Hepatic stellate cell (primary cell): Measurements from ENCODE around the gene TRIM56.
A peak's percentile ranks its signal among the peaks of the same experiment; 100 is the strongest.
"Not testable (repeated sequence)": the region's sequence is repeated elsewhere in the genome, so short reads cannot be mapped to it uniquely, and the experiment has no call there.

ENCODE experiments used
- DNase-seq: peaks from one replicate; pipeline ENCODE4 v3.0.0; 2011; ENCODE audit warnings: low spot score

TRIM56 gene

DNA sequence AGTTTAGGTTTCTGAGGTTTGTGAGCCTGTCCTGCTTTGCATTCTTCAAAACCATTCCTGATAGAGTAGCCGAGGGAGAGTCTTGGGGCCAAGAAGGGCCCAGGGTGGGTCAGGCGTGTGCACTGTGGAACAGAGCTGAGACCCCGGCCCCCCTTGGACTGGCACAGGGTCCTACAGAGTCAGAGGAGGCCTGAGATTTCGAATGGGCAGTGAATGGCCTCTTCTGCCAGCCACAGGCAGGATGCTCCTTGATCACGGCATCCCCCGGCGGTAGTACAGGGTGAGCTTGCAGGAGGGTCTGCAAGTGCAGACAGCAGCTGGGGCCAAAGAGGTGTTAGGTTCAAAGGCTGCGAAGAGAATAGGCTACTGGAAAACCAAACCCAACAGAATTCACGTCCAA, 4.6 kb downstream of the TRIM56 start:
- DNase-seq, result no peak

DNA sequence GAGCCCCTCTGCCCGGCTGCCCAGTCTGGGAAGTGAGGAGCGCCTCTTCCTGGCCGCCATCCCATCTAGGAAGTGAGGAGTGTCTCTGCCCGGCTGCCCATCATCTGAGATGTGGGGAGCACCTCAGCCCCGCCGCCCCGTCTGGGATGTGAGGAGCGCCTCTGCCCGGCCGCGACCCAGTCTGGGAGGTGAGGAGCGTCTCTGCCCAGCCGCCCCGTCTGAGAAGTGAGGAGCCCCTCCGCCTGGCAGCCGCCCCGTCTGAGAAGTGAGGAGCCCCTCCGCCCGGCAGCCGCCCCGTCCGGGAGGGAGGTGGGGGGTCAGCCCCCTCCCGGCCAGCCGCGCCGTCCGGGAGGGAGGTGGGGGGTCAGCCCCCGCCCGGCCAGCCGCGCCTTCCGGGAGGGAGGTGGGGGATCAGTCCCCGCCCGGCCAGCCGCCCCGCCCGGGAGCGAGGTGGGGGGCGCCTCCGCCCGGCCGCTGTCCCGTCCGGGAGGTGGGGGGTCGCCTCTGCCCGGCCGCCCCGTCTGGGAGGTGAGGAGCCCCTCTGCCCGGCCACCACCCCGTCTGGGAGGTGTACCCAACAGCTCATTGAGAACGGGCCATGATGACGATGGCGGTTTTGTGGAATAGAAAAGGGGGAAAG, 7.1 kb downstream of the TRIM56 start:
- DNase-seq, result not testable (repeated sequence)

DNA sequence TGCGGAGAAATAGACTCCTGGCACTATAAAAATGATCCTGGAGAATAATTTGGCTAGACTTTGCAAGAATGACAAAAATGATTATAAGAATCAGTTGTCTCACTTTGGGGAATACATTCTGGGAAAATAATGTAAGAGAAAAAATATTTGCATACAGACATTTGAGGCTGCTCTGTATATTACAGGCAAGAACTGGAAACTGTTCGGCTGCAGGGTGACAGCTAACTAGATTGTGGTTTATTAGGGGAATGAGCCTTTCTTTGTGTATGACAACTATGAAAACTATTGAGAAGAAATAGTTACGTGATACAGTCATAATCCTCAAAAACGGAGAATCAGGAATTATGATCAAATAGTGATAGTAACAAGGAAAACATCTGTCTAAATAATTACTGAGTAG, 8.6 kb downstream of the TRIM56 start:
- DNase-seq, result peak; percentile 85

DNA sequence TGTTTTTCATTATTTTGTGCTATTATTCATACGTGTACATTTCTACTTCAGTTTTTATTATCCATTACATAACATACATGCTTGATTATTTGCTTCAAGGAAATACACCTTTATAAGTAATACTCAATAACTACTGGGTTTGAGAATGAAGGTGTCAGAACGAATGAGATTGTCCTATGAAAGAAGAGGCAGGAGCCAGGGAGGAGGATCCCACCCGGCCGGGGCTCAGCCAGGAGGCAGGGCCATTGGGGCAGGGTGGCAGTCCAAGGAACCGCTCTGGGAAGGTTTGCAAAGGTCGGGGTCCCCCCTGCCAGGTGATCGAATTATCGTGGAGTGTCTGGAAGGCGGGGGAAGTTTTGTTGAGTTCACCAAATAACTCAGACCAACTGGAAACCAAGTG, 9.1 kb downstream of the TRIM56 start:
- DNase-seq, result no peak

DNA sequence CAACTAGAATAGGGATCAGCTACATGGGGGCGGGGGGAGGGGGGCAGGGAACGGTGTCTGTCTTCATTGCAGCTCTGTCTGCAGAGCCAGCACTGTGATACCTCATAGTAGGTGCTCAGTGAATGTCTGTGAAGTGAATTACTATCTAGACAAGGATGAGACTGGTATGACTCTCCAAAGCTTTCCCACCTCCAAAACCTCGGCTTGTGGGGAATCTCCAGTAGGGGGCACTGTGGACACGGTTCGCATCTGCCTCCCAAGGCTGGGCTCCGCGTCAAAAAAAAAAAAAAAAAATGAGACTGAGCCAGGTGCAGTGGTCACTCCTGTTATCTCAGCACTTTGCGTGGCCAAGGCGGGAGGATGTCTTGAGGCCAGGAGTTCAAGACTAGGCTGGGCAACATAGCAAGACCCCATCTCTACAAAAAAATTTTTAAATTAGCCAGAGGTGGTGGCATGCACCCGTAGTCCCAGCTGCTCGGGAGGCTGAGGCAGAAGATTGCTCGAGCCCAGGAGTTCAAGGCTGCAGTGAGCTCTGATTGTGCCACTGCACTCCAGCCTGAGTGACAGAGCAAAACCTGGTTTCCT, 9.6 kb downstream of the TRIM56 start:
- DNase-seq, result peak; percentile 59

DNA sequence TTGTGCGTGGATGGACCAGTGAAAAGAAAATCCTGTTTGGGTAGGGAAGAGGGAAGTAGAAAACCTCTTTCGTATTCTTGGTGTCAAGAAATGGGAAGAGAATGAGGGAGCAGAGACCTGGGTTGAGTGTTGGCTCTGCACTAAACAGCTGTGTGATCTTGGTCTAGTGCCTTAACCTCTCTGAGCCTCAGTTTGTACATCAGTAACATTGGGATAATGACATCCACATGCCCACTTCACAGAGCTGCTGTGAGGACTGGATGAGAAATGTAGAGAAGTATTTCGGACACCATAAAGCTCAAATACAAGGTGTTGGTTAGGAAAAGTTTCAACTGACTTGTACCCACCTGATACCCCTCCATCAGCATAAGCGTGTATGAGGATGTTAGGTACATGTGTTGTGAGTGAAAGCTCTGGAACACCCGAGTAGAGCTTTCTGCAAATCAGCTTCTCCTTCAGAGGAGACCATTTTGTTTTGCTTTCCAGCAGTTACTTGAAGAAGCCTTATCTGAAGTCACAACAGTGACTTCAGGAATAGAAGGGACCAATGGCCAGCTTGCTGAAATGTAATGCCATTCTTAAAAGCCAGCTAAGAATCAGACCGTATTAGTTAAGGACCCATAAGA, 11.2 kb downstream of the TRIM56 start:
- DNase-seq, result no peak

DNA sequence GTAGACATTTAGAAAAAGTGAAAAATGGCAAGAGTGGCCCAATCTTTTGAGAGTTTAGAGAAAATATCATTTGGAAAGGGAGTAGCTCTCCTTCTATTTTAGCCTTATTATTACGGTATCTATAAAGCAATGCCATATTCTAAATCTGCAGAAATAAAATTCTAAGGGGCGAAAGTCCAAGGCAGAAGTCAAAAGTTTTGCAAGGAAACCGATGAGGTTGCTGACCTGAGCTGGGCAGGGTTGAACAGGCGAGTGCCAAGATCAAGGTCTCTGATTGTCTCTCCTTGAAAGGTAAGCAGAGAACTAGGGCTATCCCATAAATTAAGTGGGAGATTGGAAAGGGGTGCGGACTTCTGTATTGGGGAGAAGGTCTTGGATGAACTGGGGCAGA, 11.7 kb downstream of the TRIM56 start:
- no peak for DNase-seq

DNA sequence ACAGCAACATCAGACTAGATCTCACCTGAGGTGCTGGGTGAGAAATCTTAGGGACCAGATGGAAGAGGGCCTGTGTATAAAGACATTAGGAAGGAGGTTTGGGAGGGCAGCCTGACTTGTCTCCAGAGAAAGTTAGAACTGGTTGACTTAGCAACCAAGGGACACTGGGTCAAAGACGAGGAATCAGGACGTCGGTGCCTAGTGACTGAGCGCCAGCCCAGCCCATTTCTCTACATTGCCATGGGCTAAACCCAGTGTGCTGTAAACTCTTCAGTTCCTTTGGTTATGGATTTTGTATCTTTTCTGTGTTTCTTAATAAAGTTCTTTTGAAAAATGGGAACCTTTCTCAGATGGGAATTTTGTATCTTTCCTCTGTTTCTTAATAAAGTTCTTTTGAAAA, 12.3 kb downstream of the TRIM56 start:
- no peak for DNase-seq

DNA sequence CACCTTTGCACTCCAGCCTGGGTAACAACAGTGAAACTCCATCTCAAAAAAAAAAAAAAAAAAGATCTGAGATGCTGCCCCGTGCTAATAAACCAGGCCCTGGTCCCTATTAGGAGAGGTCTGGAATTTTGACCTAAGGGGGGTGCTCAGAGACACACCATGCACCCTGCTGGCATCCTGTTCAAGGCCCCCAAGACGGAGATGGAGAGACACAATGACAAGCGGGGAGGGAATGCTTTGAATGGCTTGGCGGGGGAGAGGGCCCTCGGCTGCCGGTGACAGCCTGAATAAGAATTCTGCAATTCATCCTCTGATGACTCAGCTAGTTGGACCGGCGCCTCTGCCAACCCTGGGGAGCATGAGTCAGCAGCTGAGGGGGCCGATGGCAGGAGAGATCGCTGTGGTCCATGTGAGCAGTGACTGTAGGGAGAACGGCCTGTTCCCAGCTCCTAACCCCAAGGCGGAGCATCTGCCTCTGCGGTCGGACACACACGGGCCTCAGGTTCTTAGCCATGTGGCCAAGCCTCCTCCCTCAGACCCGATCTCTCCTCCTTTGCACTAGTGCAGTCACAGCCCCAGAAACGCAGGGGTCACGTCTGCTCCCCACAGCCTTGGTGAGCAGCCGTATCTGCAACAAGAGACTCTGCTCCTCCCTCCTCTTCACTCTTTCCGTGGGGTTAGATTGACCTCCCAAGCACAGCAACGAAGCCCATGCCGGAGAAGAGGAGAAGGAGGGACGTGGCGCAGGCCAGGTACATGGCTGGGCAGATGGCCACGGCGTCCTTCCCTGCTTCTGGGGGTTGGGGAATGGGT, 14.9 kb downstream of the TRIM56 start:
- peak; percentile 93 for DNase-seq

DNA sequence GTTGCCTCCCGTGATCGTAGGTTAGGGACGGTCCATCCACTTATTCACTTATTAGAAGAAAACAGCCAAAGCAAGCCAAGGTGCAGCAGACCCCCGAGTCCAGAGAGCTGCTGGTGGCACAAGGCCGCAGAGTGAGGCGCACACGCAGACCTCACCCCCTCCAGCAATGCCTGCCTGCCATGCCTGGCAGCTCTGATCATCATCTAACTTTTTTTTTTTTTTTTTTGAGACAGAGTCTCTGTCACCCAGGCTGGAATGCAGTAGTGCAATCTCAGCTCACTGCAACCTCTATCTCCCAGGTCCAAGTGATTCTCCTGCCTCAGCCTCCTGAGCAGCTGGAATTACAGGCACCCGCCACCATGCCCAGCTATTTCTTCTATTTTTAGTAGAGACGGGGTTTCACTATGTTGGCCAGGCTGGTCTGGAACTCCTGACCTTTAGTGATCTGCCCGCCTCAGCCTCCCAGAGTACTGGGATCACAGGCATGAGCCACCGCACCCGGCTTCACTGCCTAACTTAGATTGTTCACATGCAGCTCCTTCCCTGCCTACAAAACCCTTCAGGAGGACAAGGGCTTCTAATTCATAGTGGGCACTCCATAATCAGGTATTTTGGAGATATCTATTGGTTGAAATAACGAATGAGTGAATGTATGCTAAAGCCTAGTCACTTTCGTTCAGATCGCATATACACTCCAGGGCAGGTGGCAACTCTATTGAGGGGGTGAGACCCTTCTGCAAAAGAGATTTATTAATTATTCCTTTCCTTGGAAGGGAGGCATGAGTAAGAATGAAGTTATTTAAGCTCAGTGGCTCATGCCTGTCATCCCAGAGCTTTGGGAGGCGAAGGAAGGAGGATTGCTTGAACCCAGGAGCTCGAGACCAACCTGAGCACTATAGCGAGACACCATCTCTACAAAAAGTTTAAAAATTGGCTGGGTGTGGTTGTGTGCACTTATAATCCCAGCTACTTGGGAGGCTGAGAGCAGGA, 15.9 kb downstream of the TRIM56 start:
- no peak for DNase-seq

DNA sequence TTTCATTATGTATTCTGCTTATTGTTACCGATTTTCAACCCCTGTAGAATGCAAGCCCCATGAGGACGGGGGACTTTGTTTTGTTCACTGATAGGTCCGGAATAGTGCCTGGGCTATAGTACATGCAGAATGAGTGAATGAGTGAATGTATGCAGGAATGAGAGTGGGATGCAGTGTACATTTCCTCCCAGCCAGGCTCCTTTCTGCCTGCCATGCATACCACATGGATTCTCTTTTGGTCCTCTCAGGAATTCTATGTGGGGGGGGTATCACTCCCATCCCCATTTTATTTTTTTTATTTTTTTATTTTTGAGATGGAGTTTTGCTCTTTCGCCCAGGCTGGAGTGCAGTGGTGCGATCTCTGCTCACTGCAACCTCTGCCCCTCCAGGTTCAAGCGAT, 16.7 kb downstream of the TRIM56 start:
- DNase-seq, result no peak

DNA sequence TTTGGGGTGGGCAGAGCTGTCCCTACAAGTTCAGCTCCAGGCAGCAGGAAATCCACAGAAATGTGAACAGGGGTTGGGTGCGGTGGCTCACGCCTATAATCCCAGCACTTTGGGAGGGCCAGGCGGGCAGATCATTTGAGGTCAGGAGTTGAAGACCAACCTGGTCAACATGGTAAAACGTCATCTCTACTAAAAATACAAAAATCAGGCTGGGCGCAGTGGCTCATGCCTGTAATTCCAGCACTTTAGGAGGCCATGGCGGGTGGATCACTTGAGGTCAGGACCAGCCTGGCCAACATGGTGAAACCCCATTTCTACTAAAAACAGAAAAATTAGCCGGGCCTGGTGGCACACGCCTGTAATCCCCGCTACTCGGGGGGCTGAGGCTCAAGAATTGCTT, 18.4 kb downstream of the TRIM56 start:
- DNase-seq, result not testable (repeated sequence)

DNA sequence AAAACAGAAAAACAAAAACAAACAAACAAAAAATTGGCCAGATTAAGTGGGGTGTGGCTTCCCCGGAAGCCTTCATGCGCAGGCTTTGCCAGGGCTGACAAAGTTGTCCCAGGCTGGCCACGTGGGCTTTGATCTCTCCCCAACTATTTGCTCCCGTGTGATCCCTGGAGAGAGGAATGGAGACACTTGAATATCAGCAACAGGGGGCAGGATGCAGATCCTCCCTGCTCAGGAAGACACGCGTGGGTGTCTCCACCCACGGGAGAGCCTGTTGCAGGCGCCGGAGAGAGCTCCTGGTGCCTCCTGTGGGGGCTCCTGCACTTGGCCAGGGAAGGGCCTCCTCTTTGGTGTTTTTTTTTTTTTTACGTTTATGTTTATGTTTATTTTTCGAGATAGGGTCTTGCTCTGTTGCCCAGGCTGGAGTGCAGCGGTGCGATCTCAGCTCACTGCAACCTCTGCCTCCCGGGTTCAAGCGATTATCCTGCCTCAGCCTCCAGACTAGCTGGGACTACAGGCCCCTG, 19.0 kb downstream of the TRIM56 start:
- DNase-seq, result no peak

DNA sequence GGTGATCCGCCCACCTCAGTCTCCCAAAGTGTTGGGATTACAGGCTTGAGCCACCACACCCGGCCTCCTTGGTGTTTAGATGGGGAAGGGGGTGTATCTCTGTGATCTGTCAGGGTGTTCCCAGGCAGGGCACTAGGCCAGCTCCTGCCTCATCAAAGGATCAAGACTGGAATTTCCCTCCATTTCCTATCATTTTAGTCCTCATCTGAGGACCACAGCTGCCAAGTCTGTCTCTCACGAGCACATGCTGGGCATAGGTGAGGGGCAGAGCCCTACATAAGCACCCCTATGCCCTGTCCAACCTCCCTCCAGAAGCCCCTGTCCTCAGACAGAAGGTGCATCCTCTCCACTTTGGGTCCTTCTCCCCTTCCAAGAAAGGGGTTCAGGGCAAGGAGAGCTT, 19.5 kb downstream of the TRIM56 start:
- DNase-seq, result no peak

DNA sequence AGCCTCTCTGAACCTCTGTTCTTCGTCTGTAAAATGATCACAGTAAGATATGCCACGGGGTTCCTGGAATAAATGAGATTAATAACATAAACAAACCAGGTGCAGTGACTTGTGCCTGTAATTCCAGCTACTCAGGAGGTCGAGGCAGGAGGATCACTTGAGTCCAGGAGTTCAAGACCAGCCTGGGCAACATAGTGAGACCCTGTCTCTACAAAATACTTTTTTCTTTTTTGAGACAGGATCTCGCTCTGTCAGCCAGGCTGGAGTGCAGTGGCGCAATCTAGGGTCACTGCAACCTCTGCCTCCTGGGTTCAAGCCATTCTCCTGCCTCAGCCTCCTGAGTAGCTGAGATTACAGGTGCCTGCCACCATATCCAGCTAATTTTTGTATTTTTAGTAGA, 20.0 kb downstream of the TRIM56 start:
- not testable (repeated sequence) for DNase-seq

DNA sequence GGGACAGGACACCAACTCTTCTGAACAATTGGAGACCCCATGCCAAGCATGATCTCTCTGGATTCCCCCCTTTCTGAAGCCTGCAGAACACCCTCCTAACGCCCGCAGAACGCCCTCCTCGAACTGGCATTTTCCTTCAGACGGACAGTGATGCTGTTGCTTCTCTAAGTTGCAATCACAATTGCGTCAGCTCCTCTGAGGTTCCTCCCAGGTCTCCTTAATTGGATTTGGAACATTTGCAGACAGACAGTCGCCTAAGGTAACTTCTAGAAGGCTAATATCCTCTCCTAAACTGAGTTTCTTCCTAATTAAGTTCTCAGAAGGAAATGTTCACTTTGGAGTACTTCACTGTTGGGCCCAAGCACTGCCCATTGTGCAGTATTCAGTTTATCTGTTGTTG, 21.1 kb downstream of the TRIM56 start:
- no peak for DNase-seq

DNA sequence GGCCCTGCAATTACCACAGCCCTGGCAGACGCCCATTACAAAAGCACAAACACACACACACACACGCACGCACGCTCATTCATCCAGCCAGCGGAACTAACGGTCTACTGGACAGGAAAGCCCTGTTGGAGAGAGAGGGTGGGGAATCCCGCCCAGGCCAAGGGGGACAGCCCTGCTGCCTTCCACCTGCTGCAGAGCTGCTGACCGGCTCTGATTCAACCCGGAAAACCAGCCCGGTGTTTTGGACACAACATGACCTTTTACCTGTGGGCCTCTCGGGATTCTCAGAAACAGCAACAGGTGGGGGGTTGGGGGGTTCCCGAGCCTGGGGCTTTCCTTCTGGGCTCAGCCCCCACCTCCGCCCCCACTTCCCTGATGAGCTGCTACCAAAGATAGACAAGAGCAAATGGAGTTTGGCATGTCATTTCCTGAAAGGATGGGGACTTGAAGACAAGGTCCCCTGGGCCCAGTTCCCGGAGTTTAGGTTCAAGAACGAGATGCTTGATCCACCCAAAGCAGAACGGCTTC, 23.1 kb downstream of the TRIM56 start:
- DNase-seq, result no peak

DNA sequence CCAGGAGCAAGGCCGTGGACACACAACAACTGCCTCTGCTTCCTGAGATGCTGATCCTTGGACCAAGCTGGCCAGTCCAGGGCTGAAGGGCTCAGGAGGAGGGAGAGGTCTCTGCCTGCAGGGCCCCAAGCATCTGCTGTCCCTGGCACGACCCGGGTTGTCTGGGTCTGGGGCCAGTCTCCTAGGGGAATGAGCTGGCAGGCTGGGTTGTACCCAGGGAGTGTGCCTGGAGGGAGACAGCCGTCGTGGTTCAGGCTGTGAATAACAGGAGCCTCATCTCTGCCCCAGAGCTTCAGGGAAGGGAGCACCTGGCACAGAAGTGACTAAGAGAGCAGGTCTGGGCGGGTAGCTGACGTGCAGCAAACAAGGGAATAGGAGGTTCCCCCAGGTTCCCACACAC, 23.7 kb downstream of the TRIM56 start:
- no peak for DNase-seq

DNA sequence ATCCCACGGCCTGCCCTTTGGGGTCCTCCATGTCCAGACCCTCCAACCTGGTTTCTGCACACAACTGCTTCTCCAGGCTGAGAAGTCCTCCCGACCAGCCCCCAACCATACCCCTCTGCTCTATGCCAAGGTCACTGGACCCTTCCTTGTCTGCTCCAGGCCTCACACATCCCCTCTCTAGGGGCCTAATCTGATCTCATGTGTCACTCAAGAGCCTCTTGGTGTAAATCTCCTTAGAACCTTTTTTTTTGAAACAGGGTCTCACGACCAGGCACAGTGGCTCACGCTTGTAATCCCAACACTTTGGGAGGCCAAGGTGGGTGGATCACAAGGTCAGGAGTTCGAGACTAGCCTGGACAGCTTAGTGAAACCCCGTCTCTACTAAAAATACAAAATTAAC, 24.1 kb downstream of the TRIM56 start:
- no peak for DNase-seq

DNA sequence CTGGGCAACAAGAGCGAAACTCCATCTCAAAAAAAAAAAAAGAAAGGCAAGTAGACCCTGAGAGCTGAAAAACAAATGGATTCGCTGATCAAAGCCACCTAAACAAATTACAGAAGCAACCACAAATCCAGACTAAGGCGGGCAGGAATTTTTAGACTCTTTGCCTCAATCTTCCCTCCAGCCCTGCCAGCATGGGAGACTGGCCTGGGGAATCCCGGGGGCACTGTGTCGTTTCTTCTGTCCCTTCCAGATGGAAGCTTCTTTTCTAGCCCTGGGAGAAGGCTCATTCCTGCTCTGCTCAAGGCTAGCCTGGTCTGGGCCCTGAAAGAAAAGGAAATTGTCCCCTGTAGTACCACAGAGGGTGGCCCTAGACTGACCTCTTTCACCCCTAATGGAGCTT, 26.0 kb downstream of the TRIM56 start:
- no peak for DNase-seq

DNA sequence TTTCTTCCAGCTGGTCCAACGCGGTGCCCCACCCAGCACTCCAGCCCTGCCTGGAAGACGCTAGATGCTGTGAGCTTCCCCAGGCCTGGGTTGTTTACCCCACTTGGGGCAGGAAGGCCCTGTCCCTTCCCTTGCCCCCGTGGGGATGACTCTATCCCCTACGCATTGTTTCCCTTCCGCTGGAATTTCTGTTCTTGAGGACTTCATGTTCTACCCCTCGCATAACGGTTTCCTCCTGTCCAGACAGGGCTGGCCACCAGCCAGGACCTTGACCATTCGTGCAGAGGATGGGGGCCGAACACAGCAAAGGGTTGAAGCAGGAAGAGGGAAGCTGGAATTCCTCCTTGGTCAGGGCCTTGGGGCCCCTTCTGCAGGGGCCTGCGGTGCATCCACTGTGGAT, 27.0 kb downstream of the TRIM56 start:
- DNase-seq, result no peak
